ENCODE data around the gene SHMT2. TPM values are rescaled to one million over a fixed set of nuclear protein-coding genes. Genes with fewer than 3 reads are reported as not detected.

Gene SHMT2
- total RNA-seq, 1 experiment from 2014 or later = 280 TPM

GRCh38 chr12:57244312-57244696 lies 14.8 kb downstream of the SHMT2 start:
- ChIA-PET POLR2A (no interaction called here), CTCF (interaction anchor here (1.6 to 4.6 kb wide), 3 partner anchors 14 to 30 kb away, joined by 6 to 103 read pairs (median 64); partner anchors contain the start of gene SHMT2), RAD21 (ENCODE audit: low non-redundant PET in 1 of 2, low total read pairs in 2 of 2, uncharacterized antibody in 2 of 2, unreplicated experiment in 2 of 2) (interaction anchor here in 1 of 2 experiments (1.5 kb wide), 1 partner anchor 30 kb away, joined by 3 read pairs; no protein-coding TSS in a partner anchor)
- Histone ChIP-seq H3K9me2 (ENCODE audit: insufficient read depth) (no peaks in the 10 kb centered on the region), H3K4me3 (replicated peaks in 1 of 2; ENCODE audit: low read depth in 1 of 2, low read length in 2 of 2) (no peak overlapping the region; a peak in 1 of 4 replicates), H4K20me1 (ENCODE audit: insufficient read depth) (no peaks in the 10 kb centered on the region), H3K9ac (ENCODE audit: low read length) (no peak overlapping the region), H3K36me3 (ENCODE audit: control insufficient read depth in 1 of 2, insufficient read depth in 2 of 2, low read length in 2 of 2) (no peaks in the 10 kb centered on the region), H3K27ac (ENCODE audit: low read depth, low read length) (peak overlapping the region; percentile 40), H3K4me1 (ENCODE audit: control insufficient read depth in 1 of 2, insufficient read depth in 2 of 2, low read length in 2 of 2) (peaks cover 41 to 59% of the 10 kb centered on the region in 2 experiments), H3K9me3 (ENCODE audit: control insufficient read depth in 1 of 2, insufficient read depth in 1 of 2, low read depth in 1 of 2, low read length in 2 of 2) (no peaks in the 10 kb centered on the region), H3K4me2 (ENCODE audit: low read length) (peak overlapping the region; percentile 95), H3K79me2 (ENCODE audit: insufficient read depth, low read length) (no peaks in the 10 kb centered on the region), H2AFZ (ENCODE audit: low read depth, low read length, poor library complexity, severe bottlenecking) (no peak overlapping the region), H3K27me3 (ENCODE audit: insufficient read depth, low read length) (peaks cover 4% of the 10 kb centered on the region; the same call in 1 of the 2 replicates)
- BruUV-seq (replicated peaks) = no TSS peak
- no peak for TF ChIP-seq ZNF274 (IDR thresholded peaks at IDR 0.05; ENCODE audit: low read depth, low read length)
- TF ChIP-seq CTCF (IDR thresholded peaks at IDR 0.05 in 2 of 3, conservative IDR thresholded peaks at IDR 0.05 in 1 of 3; ENCODE audit: borderline replicate concordance in 1 of 3, insufficient read depth in 1 of 3, low read depth in 2 of 3, low read length in 2 of 3) = no peak
- no peak for TF ChIP-seq SP1 (IDR thresholded peaks at IDR 0.05; ENCODE audit: low read depth)
- TF ChIP-seq YY1 (IDR thresholded peaks at IDR 0.05; ENCODE audit: extremely low read depth, insufficient replicate concordance, low read depth, low read length) = no peak
- no peak for TF ChIP-seq SIN3A (IDR thresholded peaks at IDR 0.05; ENCODE audit: low read depth)
- TF ChIP-seq POLR2AphosphoS5 (IDR thresholded peaks at IDR 0.05; ENCODE audit: low read depth, low read length) = no peak
- no peak for TF ChIP-seq ZBTB33 (IDR thresholded peaks at IDR 0.05; ENCODE audit: extremely low read depth, insufficient replicate concordance, low read length)
- TF ChIP-seq MAX (IDR thresholded peaks at IDR 0.05) = no peak
- no peak for TF ChIP-seq FOSL1 (IDR thresholded peaks at IDR 0.05; ENCODE audit: low read depth)
- intact Hi-C loops (cut with micrococcal nuclease) = loop anchor here (10.0 kb wide), 1 partner anchor 120 kb away; the partner anchor contains the start of gene LRP1
- no peak for DNase-seq (ENCODE audit: low read depth, low spot score)
- ATAC-seq = no peak
